ENCODE data around the gene CYSTM1.

CYSTM1 gene

GRCh38 chr5:140262839-140263238 is 87.9 kb downstream of the CYSTM1 start:
- 0 out of 2 replicates have a peak, but pooled peaks cover 7% of the 10 kb centered on the region for H3K79me2 ChIP-seq (ENCODE audit: insufficient read depth, low read length)
- H3K27ac ChIP-seq (ENCODE audit: low read depth, low read length, poor library complexity, severe bottlenecking): no peak overlapping the region
- TF ChIP-seq EZH2 (IDR thresholded peaks at IDR 0.05; ENCODE audit: borderline replicate concordance, low read length) (no peak), CTCF (IDR thresholded peaks at IDR 0.05; ENCODE audit: low read length) (no peak)
- peaks cover 12% of the 10 kb centered on the region for H3F3A ChIP-seq (ENCODE audit: insufficient read depth, low read length)
- H3K36me3 ChIP-seq (ENCODE audit: insufficient read depth, low read length): peaks cover 52% of the 10 kb centered on the region
- H3K9me3 ChIP-seq (ENCODE audit: low read length): 0 out of 2 replicates have a peak, but pooled peaks cover 4% of the 10 kb centered on the region
- H3K27me3 ChIP-seq (ENCODE audit: insufficient read depth, low read length): no peaks in the 10 kb centered on the region
- H3K4me1 ChIP-seq (ENCODE audit: insufficient read depth, low read length, severe bottlenecking): peaks cover 35% of the 10 kb centered on the region
- no peak overlapping the region for H3K4me2 ChIP-seq (ENCODE audit: low read length)
- no peak overlapping the region for H2AFZ ChIP-seq (ENCODE audit: low read length)
- no peaks in the 10 kb centered on the region for H3K9me2 ChIP-seq (ENCODE audit: low read depth, low read length)
- no peak overlapping the region for H3K4me3 ChIP-seq (ENCODE audit: low read depth, low read length, poor library complexity, severe bottlenecking)
- no peak overlapping the region for H3K9ac ChIP-seq (ENCODE audit: low read length)
- H4K20me1 ChIP-seq (ENCODE audit: insufficient read depth, low read length): no peaks in the 10 kb centered on the region

GRCh38 chr5:140265845-140266244 is 90.9 kb downstream of the CYSTM1 start:
- Histone ChIP-seq H3K9me3 (ENCODE audit: low read length) (0 out of 2 replicates have a peak, but pooled peaks cover 4% of the 10 kb centered on the region), H3K4me3 (ENCODE audit: low read depth, low read length, poor library complexity, severe bottlenecking) (peak overlapping the region; percentile 45), H3K4me2 (ENCODE audit: low read length) (peak overlapping the region; percentile 55), H2AFZ (ENCODE audit: low read length) (no peak overlapping the region), H3F3A (ENCODE audit: insufficient read depth, low read length) (peaks cover 16% of the 10 kb centered on the region), H3K36me3 (ENCODE audit: insufficient read depth, low read length) (peaks cover 25% of the 10 kb centered on the region), H3K9ac (ENCODE audit: low read length) (peak overlapping the region; percentile 30), H3K79me2 (ENCODE audit: insufficient read depth, low read length) (0 out of 2 replicates have a peak, but pooled peaks cover 7% of the 10 kb centered on the region), H3K9me2 (ENCODE audit: low read depth, low read length) (no peaks in the 10 kb centered on the region), H4K20me1 (ENCODE audit: insufficient read depth, low read length) (no peaks in the 10 kb centered on the region), H3K27me3 (ENCODE audit: insufficient read depth, low read length) (no peaks in the 10 kb centered on the region), H3K27ac (ENCODE audit: low read depth, low read length, poor library complexity, severe bottlenecking) (peak overlapping the region; percentile 98), H3K4me1 (ENCODE audit: insufficient read depth, low read length, severe bottlenecking) (peaks cover 47% of the 10 kb centered on the region)
- TF ChIP-seq CTCF (IDR thresholded peaks at IDR 0.05; ENCODE audit: low read length): no peak
- no peak for TF ChIP-seq EZH2 (IDR thresholded peaks at IDR 0.05; ENCODE audit: borderline replicate concordance, low read length)

- H3K9me2 ChIP-seq (ENCODE audit: low read depth, low read length): no peaks in the 10 kb centered on the region
- peaks cover 16% of the 10 kb centered on the region for H3F3A ChIP-seq (ENCODE audit: insufficient read depth, low read length)
- H2AFZ ChIP-seq (ENCODE audit: low read length): no peak overlapping the region
- H3K27me3 ChIP-seq (ENCODE audit: insufficient read depth, low read length): no peaks in the 10 kb centered on the region
- H3K27ac ChIP-seq (ENCODE audit: low read depth, low read length, poor library complexity, severe bottlenecking): peak overlapping the region; percentile 98
- H3K4me2 ChIP-seq (ENCODE audit: low read length): peak overlapping the region; percentile 55
- peak overlapping the region; percentile 30 for H3K9ac ChIP-seq (ENCODE audit: low read length)
- peaks cover 52% of the 10 kb centered on the region for H3K4me1 ChIP-seq (ENCODE audit: insufficient read depth, low read length, severe bottlenecking)
- 0 out of 2 replicates have a peak, but pooled peaks cover 7% of the 10 kb centered on the region for H3K79me2 ChIP-seq (ENCODE audit: insufficient read depth, low read length)
- H3K9me3 ChIP-seq (ENCODE audit: low read length): 0 out of 2 replicates have a peak, but pooled peaks cover 4% of the 10 kb centered on the region
- peaks cover 28% of the 10 kb centered on the region for H3K36me3 ChIP-seq (ENCODE audit: insufficient read depth, low read length)
- peak overlapping the region; percentile 45 for H3K4me3 ChIP-seq (ENCODE audit: low read depth, low read length, poor library complexity, severe bottlenecking)
- TF ChIP-seq EZH2 (IDR thresholded peaks at IDR 0.05; ENCODE audit: borderline replicate concordance, low read length) (no peak), CTCF (IDR thresholded peaks at IDR 0.05; ENCODE audit: low read length) (no peak)
- H4K20me1 ChIP-seq (ENCODE audit: insufficient read depth, low read length): no peaks in the 10 kb centered on the region
Observed at GRCh38 chr5:140266471-140267200, 91.6 kb downstream of the CYSTM1 start.

Measured in OCI-LY1 (cell line).